OCI-LY3 (cell line): ENCODE results near the gene FCN1.

Experiments used
- CTCF ChIP-seq: fragments of 200-600, 300-600 bp; sonication (generic); IDR thresholded peaks from 2 replicates; pipeline ENCODE4 v1.5.1; 2014; ENCODE audit warnings: antibody characterized with exemption, low read length, low read depth
- EZH2phosphoT487 ChIP-seq: fragments of 200-600 bp; shearing (Covaris generic); IDR thresholded peaks from 2 replicates; pipeline ENCODE4 v1.6.1; 2018; ENCODE audit warnings: antibody characterized with exemption, mixed run types, low read depth

GRCh38 chr9:134932606-134933005 lies 14.9 kb upstream of the FCN1 start:
- TF ChIP-seq CTCF (no peak), EZH2phosphoT487 (no peak)
